ENCODE data around the gene PWWP2B.
A peak's percentile ranks its signal among the peaks of the same experiment; 100 is the strongest.

The PWWP2B gene

GRCh38 chr10:132407846-132408278 lies 10.9 kb downstream of the PWWP2B start:
- peak; percentile 60 for DNase-seq (ENCODE audit: low spot score)

GRCh38 chr10:132408367-132408781 lies 11.4 kb downstream of the PWWP2B start:
- DNase-seq (ENCODE audit: low spot score): no peak

GRCh38 chr10:132408823-132409666 lies 12.0 kb downstream of the PWWP2B start:
- DNase-seq (ENCODE audit: low spot score): no peak

GRCh38 chr10:132409667-132410028 lies 12.6 kb downstream of the PWWP2B start:
- DNase-seq (ENCODE audit: low spot score): no peak

GRCh38 chr10:132410056-132410778 lies 13.2 kb downstream of the PWWP2B start:
- no peak for DNase-seq (ENCODE audit: low spot score)

- no peak for DNase-seq (ENCODE audit: low spot score)
Measured at GRCh38 chr10:132410779-132411532, 14.0 kb downstream of the PWWP2B start.

- DNase-seq (ENCODE audit: low spot score): peak; percentile 70
Measured at GRCh38 chr10:132411561-132412253, 14.7 kb downstream of the PWWP2B start.

GRCh38 chr10:132412316-132413192 lies 15.6 kb downstream of the PWWP2B start:
- DNase-seq (ENCODE audit: low spot score): no peak

- no peak for DNase-seq (ENCODE audit: low spot score)
Measured at GRCh38 chr10:132413226-132414205, 16.5 kb downstream of the PWWP2B start.

GRCh38 chr10:132414402-132415016 lies 17.5 kb downstream of the PWWP2B start:
- no peak for DNase-seq (ENCODE audit: low spot score)

- DNase-seq (ENCODE audit: low spot score): no peak
Measured at GRCh38 chr10:132415255-132415654, 18.3 kb downstream of the PWWP2B start.

- no peak for DNase-seq (ENCODE audit: low spot score)
Measured at GRCh38 chr10:132415956-132416355, 19.0 kb downstream of the PWWP2B start.

GRCh38 chr10:132416566-132417256 lies 19.7 kb downstream of the PWWP2B start:
- DNase-seq (ENCODE audit: low spot score): no peak

- DNase-seq (ENCODE audit: low spot score): no peak
Measured at GRCh38 chr10:132417257-132417910, 20.4 kb downstream of the PWWP2B start.

GRCh38 chr10:132417957-132418441 lies 21.0 kb downstream of the PWWP2B start:
- DNase-seq (ENCODE audit: low spot score): no peak

- no peak for DNase-seq (ENCODE audit: low spot score)
Measured at GRCh38 chr10:132418527-132419416, 21.8 kb downstream of the PWWP2B start.
